Activated B cell treated with CpG ODN at 0.5 μM for 24 hours (primary cell): Measurements from ENCODE around the gene YPEL1. TPM values are rescaled to one million over a fixed set of nuclear protein-coding genes. Genes with fewer than 3 reads are reported as not detected.
"Not testable (repeated sequence)": the region's sequence is repeated elsewhere in the genome, so short reads cannot be mapped to it uniquely, and the experiment has no call there.

ENCODE experiments used
- ATAC-seq: fragments of 200-7000 bp; cut with Tn5 transposase; one replicate; pipeline ENCODE4 v1.10.0; 2021; ENCODE audit warnings: low read depth, mild to moderate bottlenecking, moderate library complexity
- CTCF ChIA-PET: fragments of 350-600 bp; sonication (Branson Sonifier 250); formaldehyde crosslinking; loops from one replicate; lab custom pipeline; 2021; ENCODE audit warnings: antibody characterized with exemption; lab: Charles Lee
- POLR2A ChIA-PET: fragments of 350-600 bp; sonication (Branson Sonifier 250); formaldehyde crosslinking; loops from one replicate; lab custom pipeline; 2021; ENCODE audit warnings: antibody characterized with exemption; lab: Charles Lee
- DNase-seq: peaks from one replicate; pipeline ENCODE4 v3.0.0; 2022
- H3K27ac Mint-ChIP-seq: one replicate; pipeline ENCODE4 v1.8.0; 2020; ENCODE audit warnings: mixed read lengths
- H3K27me3 Mint-ChIP-seq: one replicate; pipeline ENCODE4 v1.8.0; 2021; ENCODE audit warnings: mixed read lengths
- H3K36me3 Mint-ChIP-seq: one replicate; pipeline ENCODE4 v1.8.0; 2021; ENCODE audit warnings: low read depth, mixed read lengths
- H3K4me1 Mint-ChIP-seq: one replicate; pipeline ENCODE4 v1.8.0; 2021; ENCODE audit warnings: mixed read lengths
- H3K4me3 Mint-ChIP-seq: one replicate; pipeline ENCODE4 v1.8.0; 2020; ENCODE audit warnings: mild to moderate bottlenecking, mixed read lengths
- H3K9me3 Mint-ChIP-seq: one replicate; pipeline ENCODE4 v1.8.0; 2020; ENCODE audit warnings: mixed read lengths
- CTCF ChIP-seq: fragments of 200-600 bp; IDR thresholded peaks from one replicate; pipeline ENCODE4 v1.8.0; 2022; ENCODE audit warnings: antibody characterized with exemption, mild to moderate bottlenecking
- intact Hi-C: fragments of 100-400 bp; cut with micrococcal nuclease; formaldehyde crosslinking; loops from one replicate; pipeline ENCODE4 v1.15.1; 2024
- total RNA-seq: library from RNA; stranded (reverse); gene quantifications from 2 replicates; pipeline ENCODE4 v1.2.3, GENCODE V29; 2022

YPEL1 gene
- total RNA-seq, 1 donor from 2014 or later = 4.1 TPM

GRCh38 chr22:21730535-21731308, 4.9 kb downstream of the YPEL1 start:
- ATAC-seq (no peak), DNase-seq (no peak)
- H3K9me3 Mint-ChIP-seq = no peaks in the 10 kb centered on the region
- ChIA-PET CTCF (interaction anchor here (0.5 kb wide), 1 partner anchor 176 kb away, joined by 3 read pairs; no protein-coding TSS in a partner anchor), POLR2A (no interaction called here)
- no peak overlapping the region for H3K27ac Mint-ChIP-seq
- intact Hi-C loops = no loop called here
- H3K27me3 Mint-ChIP-seq = no peaks in the 10 kb centered on the region
- H3K36me3 Mint-ChIP-seq = peaks cover 13% of the 10 kb centered on the region
- TF ChIP-seq CTCF = no peak
- H3K4me1 Mint-ChIP-seq = peaks cover 44% of the 10 kb centered on the region
- H3K4me3 Mint-ChIP-seq = no peak overlapping the region

GRCh38 chr22:21729184-21729583, 6.4 kb downstream of the YPEL1 start:
- DNase-seq, intact Hi-C loops, H3K27ac Mint-ChIP-seq, POLR2A ChIA-PET, CTCF ChIA-PET, ATAC-seq, H3K9me3 Mint-ChIP-seq, H3K4me3 Mint-ChIP-seq, H3K27me3 Mint-ChIP-seq: not testable (repeated sequence)
- Mint-ChIP-seq H3K36me3 (peaks cover 11% of the 10 kb centered on the region), H3K4me1 (peaks cover 37% of the 10 kb centered on the region)

GRCh38 chr22:21728270-21728669, 7.3 kb downstream of the YPEL1 start:
- no peak overlapping the region for H3K27ac Mint-ChIP-seq
- ChIA-PET POLR2A (no interaction called here), CTCF (no interaction called here)
- no peaks in the 10 kb centered on the region for H3K27me3 Mint-ChIP-seq
- no peak overlapping the region for H3K4me3 Mint-ChIP-seq
- intact Hi-C loops = no loop called here
- no peaks in the 10 kb centered on the region for H3K9me3 Mint-ChIP-seq
- ATAC-seq = no peak
- H3K4me1 Mint-ChIP-seq = peaks cover 34% of the 10 kb centered on the region
- no peak for TF ChIP-seq CTCF
- DNase-seq = no peak
- peaks cover 13% of the 10 kb centered on the region for H3K36me3 Mint-ChIP-seq

- ChIA-PET POLR2A (no interaction called here), CTCF (no interaction called here)
- Mint-ChIP-seq H3K36me3 (peaks cover 13% of the 10 kb centered on the region), H3K27ac (no peak overlapping the region), H3K9me3 (no peaks in the 10 kb centered on the region), H3K4me1 (peaks cover 33% of the 10 kb centered on the region), H3K4me3 (no peak overlapping the region), H3K27me3 (no peaks in the 10 kb centered on the region)
- DNase-seq (no peak), ATAC-seq (no peak)
- no peak for TF ChIP-seq CTCF
- intact Hi-C loops = no loop called here
These were observed 7.8 kb downstream of the YPEL1 start for GRCh38 chr22:21727768-21728167.

GRCh38 chr22:21727159-21727558, 8.4 kb downstream of the YPEL1 start:
- ATAC-seq = no peak
- H3K36me3 Mint-ChIP-seq = peaks cover 15% of the 10 kb centered on the region
- TF ChIP-seq CTCF = no peak
- no peak overlapping the region for H3K27ac Mint-ChIP-seq
- no peak for DNase-seq
- H3K4me3 Mint-ChIP-seq = no peak overlapping the region
- peaks cover 31% of the 10 kb centered on the region for H3K4me1 Mint-ChIP-seq
- intact Hi-C loops = no loop called here
- ChIA-PET POLR2A (interaction anchor here (1.0 kb wide), 1 partner anchor 61 kb away, joined by 3 read pairs; the partner anchor contains the start of gene PPIL2), CTCF (no interaction called here)
- no peaks in the 10 kb centered on the region for H3K27me3 Mint-ChIP-seq
- H3K9me3 Mint-ChIP-seq = no peaks in the 10 kb centered on the region
